K562 (cell line): ENCODE results near the gene FH. TPM values are rescaled to one million over a fixed set of nuclear protein-coding genes. Genes with fewer than 3 reads are reported as not detected.

Experiments
- ATAC-seq: fragments of 200-7000 bp; cut with Tn5 transposase; 3 replicates; pipeline ENCODE4 v1.9.1; 2020; ENCODE audit warnings: moderate library complexity
- BruUV-seq: library from RNA; stranded (reverse); fragments of 400-500 nt; replicated peaks from 2 replicates; lab custom pipeline; 2021; lab: Mats Ljungman, UMichigan
- CTCF ChIA-PET: fragments of 300-600 bp; formaldehyde crosslinking; extraction: SDS; loops from one replicate; lab custom pipeline; 2021; ENCODE audit warnings: low intra/inter-chr PET ratio; lab: Yijun Ruan, JAX
- POLR2A ChIA-PET: fragments of 300-600, 350-650 bp; sonication (Branson Sonifier 250); formaldehyde crosslinking; extraction: SDS; loops from one replicate; lab custom pipeline; 2021; ENCODE audit warnings: antibody characterized with exemption, inconsistent platforms; lab: Yijun Ruan, JAX
- DNase-seq, 4 experiments: peaks; one replicate each; pipeline versions ENCODE4 v3.0.0 to v3.0.0-alpha.2; 2011 to 2018; ENCODE audit warnings: low spot score in 3 of 4, mixed read lengths in 3 of 4; ENCODE audit errors: extremely low read depth in 1 of 4
- FAIRE-seq: peaks from 2 replicates; lab custom pipeline; 2011; peaks lifted over from hg19 to GRCh38; lab: Jason Lieb, UNC
- H2AFZ ChIP-seq: 2 replicates; pipeline ENCODE4 v1.6.0; 2011; ENCODE audit warnings: low read depth, low read length, control low read depth, inconsistent platforms
- H3K27ac ChIP-seq: fragments of 200-600 bp; 3 replicates; pipeline ENCODE4 v1.8.0; 2011; ENCODE audit warnings: low read depth, mild to moderate bottlenecking, control low read depth, inconsistent platforms, low read length, moderate library complexity, mixed read lengths; ENCODE audit errors: extremely low read depth
- H3K27me3 ChIP-seq, 2 experiments: fragments of 300-600 bp in 1 of 2; 2 replicates in 1 of 2; 3 replicates in 1 of 2; pipeline versions ENCODE4 v1.6.0 to v1.8.0; 2011; ENCODE audit warnings: inconsistent platforms in 2 of 2, low read length in 2 of 2, mild to moderate bottlenecking in 1 of 2, mixed read lengths in 1 of 2, moderate library complexity in 1 of 2; ENCODE audit not compliant: control insufficient read depth in 2 of 2, insufficient read depth in 2 of 2
- H3K36me3 ChIP-seq: fragments of 300-600 bp; 3 replicates; pipeline ENCODE4 v1.8.0; 2011; ENCODE audit warnings: mild to moderate bottlenecking, low read length, inconsistent platforms; ENCODE audit not compliant: control insufficient read depth, insufficient read depth
- H3K4me1 ChIP-seq, 2 experiments: fragments of 200-600 bp in 1 of 2; replicated peaks in 1 of 2; 2 replicates in 1 of 2; 3 replicates in 1 of 2; pipeline versions ENCODE4 v1.5.1 to v1.8.0; 2011; ENCODE audit warnings: inconsistent platforms in 2 of 2, low read length in 2 of 2, mild to moderate bottlenecking in 1 of 2, mixed read lengths in 1 of 2, moderate library complexity in 1 of 2; ENCODE audit not compliant: control insufficient read depth in 2 of 2, insufficient read depth in 2 of 2
- H3K4me2 ChIP-seq: 2 replicates; pipeline ENCODE4 v1.6.1; 2011; ENCODE audit warnings: low read length, control low read depth, inconsistent platforms, mixed read lengths; ENCODE audit not compliant: insufficient read depth
- H3K4me3 ChIP-seq: fragments of 200-600 bp; sonication (generic), shearing (Covaris generic); 2 replicates; pipeline ENCODE4 v1.5.1; 2016; ENCODE audit warnings: control low read depth, inconsistent platforms
- H3K79me2 ChIP-seq: fragments of 200-600 bp; 3 replicates; pipeline ENCODE4 v1.8.0; 2011; ENCODE audit warnings: low read length, inconsistent platforms; ENCODE audit not compliant: control insufficient read depth, insufficient read depth
- H3K9ac ChIP-seq, 2 experiments: 2 replicates each; pipeline versions ENCODE4 v1.6.0 to v1.6.1; 2011; ENCODE audit warnings: low read depth in 2 of 2, low read length in 2 of 2, control low read depth in 1 of 2, inconsistent platforms in 1 of 2, mild to moderate bottlenecking in 1 of 2, mixed read lengths in 1 of 2; ENCODE audit not compliant: insufficient read depth in 1 of 2
- H3K9me1 ChIP-seq: one replicate; pipeline ENCODE4 v1.6.0; 2011; ENCODE audit warnings: inconsistent platforms, mild to moderate bottlenecking, low read length, moderate library complexity; ENCODE audit not compliant: control insufficient read depth, insufficient read depth
- H3K9me3 ChIP-seq: replicated peaks from 2 replicates; pipeline ENCODE4 v1.5.1; 2011; ENCODE audit warnings: low read depth, low read length, inconsistent platforms; ENCODE audit not compliant: control insufficient read depth, insufficient read depth
- H4K20me1 ChIP-seq: replicated peaks from 2 replicates; pipeline ENCODE4 v1.6.1; 2011; ENCODE audit warnings: low read length, inconsistent platforms, mixed read lengths; ENCODE audit not compliant: control insufficient read depth, insufficient read depth
- ARID1B ChIP-seq: fragments of 450-650 bp; IDR thresholded peaks from 2 replicates; pipeline ENCODE4 v1.6.1; 2016; ENCODE audit warnings: antibody characterized with exemption, mild to moderate bottlenecking, inconsistent platforms
- ELF1 ChIP-seq: fragments of 200-800 bp; sonication (Bioruptor generic); IDR thresholded peaks from 2 replicates; pipeline ENCODE4 v1.6.1; 2016; ENCODE audit warnings: missing genetic modification characterization, missing compliant biosample characterization
- ETV6 ChIP-seq, 3 experiments: fragments of 150-350 bp in 1 of 3; sonication (generic) in 1 of 3; formaldehyde crosslinking in 1 of 3; IDR thresholded peaks; 2 replicates each; pipeline versions ENCODE4 v1.6.1 to v1.8.0; 2014 to 2022; ENCODE audit warnings: borderline replicate concordance in 2 of 3, low read depth in 2 of 3, antibody characterized with exemption in 1 of 3, low read length in 1 of 3, mild to moderate bottlenecking in 1 of 3, missing genetic modification reagents in 1 of 3
- FOSL1 ChIP-seq: fragments of 200-800 bp; sonication (Bioruptor generic); conservative IDR thresholded peaks from 2 replicates; pipeline ENCODE4 v1.6.1; 2016; ENCODE audit warnings: missing genetic modification characterization, missing compliant biosample characterization
- HBP1 ChIP-seq: fragments of 450-650 bp; formaldehyde crosslinking; IDR thresholded peaks from 2 replicates; pipeline ENCODE4 v1.4.0; 2022; ENCODE audit warnings: missing genetic modification characterization
- JUN ChIP-seq, 2 experiments: sonication (generic) in 1 of 2; formaldehyde crosslinking in 1 of 2; IDR thresholded peaks; 2 replicates each; pipeline versions ENCODE4 v1.6.1 to v1.8.0; 2012 to 2022; ENCODE audit warnings: borderline replicate concordance in 2 of 2, mild to moderate bottlenecking in 2 of 2, improper control_type of control experiment in 1 of 2, low read depth in 1 of 2, low read length in 1 of 2, missing genetic modification reagents in 1 of 2
- NFE2 ChIP-seq: IDR thresholded peaks from 2 replicates; pipeline ENCODE4 v1.6.1; 2014; ENCODE audit warnings: antibody characterized with exemption, low read depth
- ZBTB5 ChIP-seq: fragments of 450-650 bp; IDR thresholded peaks from 2 replicates; pipeline ENCODE4 v1.6.1; 2017; ENCODE audit warnings: antibody characterized with exemption
- ZFP30 ChIP-seq: fragments of 250-450 bp; sonication (Bioruptor Pico); IDR thresholded peaks from 2 replicates; pipeline ENCODE4 v1.8.0; 2022; ENCODE audit warnings: moderate library complexity, mild to moderate bottlenecking, inconsistent platforms, borderline replicate concordance
- ZNF239 ChIP-seq: fragments of 250-450 bp; sonication (Bioruptor Pico); IDR thresholded peaks from 2 replicates; pipeline ENCODE4 v1.4.0; 2020; ENCODE audit warnings: mild to moderate bottlenecking
- ZSCAN29 ChIP-seq: fragments of 450-650 bp; IDR thresholded peaks from 2 replicates; pipeline ENCODE4 v1.6.1; 2017
- WGBS: fragments of 100-300 bp; shearing (Covaris generic); methylation state at CpG from one replicate; pipeline ENCODE4 v1.1.6; 2016; ENCODE audit warnings: low coverage, mixed read lengths; ENCODE audit not compliant: insufficient coverage; ENCODE audit errors: missing lambda C conversion rate; 5-methylcytosine and 5-hydroxymethylcytosine counted together
- in situ Hi-C: fragments of 300-500 bp; cut with MboI; formaldehyde crosslinking; loops from 4 replicates; pipeline ENCODE4 v1.15.0; 2018; ENCODE audit warnings: inconsistent platforms, mixed read lengths
- intact Hi-C: fragments of 100-400 bp; cut with micrococcal nuclease; formaldehyde crosslinking; loops from 2 replicates; pipeline ENCODE4 v1.14.2; 2022
- polyA plus RNA-seq, 8 experiments: library from polyadenylated mRNA; depleted of rRNA in 4 of 8; stranded (reverse) in 5 of 8; unstranded in 3 of 8; fragments of >200 nt; fragmentation: Nextera tagmentation in 2 of 8; fragmentation: Illumina TruSeq in 1 of 8; extraction: Ambion mirVana in 2 of 8; extraction: Trizol in 1 of 8; gene quantifications; 2 replicates each; pipeline versions ENCODE4 v1.2.1 to v1.2.3, GENCODE V29; 2011 to 2014; ENCODE audit warnings: inconsistent platforms in 1 of 8, missing spikeins in 1 of 8
- total RNA-seq, 7 experiments: library from RNA; depleted of rRNA in 6 of 7; stranded (reverse); fragments of >200 nt in 6 of 7; fragmentation: Illumina TruSeq in 2 of 7; extraction: Trizol in 2 of 7; gene quantifications; 2 replicates each; pipeline versions ENCODE4 v1.2.1 to v1.2.3, GENCODE V29; 2011 to 2021; ENCODE audit warnings: low replicate concordance in 1 of 7
- TF ChIP-seq, protein P1 (sequence below): fragments of 450-650 bp; IDR thresholded peaks from 2 replicates; pipeline ENCODE4 v1.6.1; 2018; ENCODE audit warnings: mild to moderate bottlenecking, low read depth; ENCODE audit not compliant: partially characterized antibody
- TF ChIP-seq, protein P2 (sequence below): IDR thresholded peaks from 2 replicates; pipeline ENCODE4 v1.6.1; 2014; ENCODE audit warnings: antibody characterized with exemption

The FH gene
- total and polyA plus RNA-seq, 9 of the 15 experiments (the other 6 are each of a cell fraction or from before 2014, with no cell fraction given) = 117 to 240 (median 211) TPM

DNA sequence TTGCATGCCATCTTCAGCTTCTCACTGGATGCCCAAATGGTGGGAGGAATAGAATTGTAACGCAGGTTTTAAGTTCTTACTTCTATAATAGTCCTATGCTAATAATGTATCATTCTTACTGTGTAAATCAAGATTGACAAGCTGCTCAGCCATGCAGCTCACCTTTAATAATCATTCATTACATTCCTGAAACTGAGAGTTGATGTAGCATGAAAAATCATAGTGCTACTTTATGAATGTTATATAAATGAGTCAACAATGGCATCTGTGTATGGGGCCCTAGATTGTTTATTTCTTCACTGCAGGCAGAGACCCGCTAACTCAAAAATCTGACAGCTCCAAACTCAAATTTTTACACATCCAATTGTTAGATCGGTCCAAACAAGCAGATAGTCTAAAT is 34.4 kb downstream of the FH start (continued):
- TF ChIP-seq, protein P1, sequence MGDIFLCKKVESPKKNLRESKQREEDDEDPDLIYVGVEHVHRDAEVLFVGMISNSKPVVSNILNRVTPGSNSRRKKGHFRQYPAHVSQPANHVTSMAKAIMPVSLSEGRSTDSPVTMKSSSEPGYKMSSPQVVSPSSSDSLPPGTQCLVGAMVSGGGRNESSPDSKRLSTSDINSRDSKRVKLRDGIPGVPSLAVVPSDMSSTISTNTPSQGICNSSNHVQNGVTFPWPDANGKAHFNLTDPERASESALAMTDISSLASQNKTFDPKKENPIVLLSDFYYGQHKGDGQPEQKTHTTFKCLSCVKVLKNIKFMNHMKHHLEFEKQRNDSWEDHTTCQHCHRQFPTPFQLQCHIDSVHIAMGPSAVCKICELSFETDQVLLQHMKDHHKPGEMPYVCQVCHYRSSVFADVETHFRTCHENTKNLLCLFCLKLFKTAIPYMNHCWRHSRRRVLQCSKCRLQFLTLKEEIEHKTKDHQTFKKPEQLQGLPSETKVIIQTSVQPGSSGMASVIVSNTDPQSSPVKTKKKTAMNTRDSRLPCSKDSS = no peak
- TF ChIP-seq ZSCAN29 = no peak

- ChIA-PET POLR2A (no interaction called here), CTCF (interaction anchor here (0.7 kb wide), 1 partner anchor 209 kb away, joined by 5 read pairs; no protein-coding TSS in a partner anchor)
- Histone ChIP-seq H3K9me1 (no peaks in the 10 kb centered on the region), H3K9me3 (no peaks in the 10 kb centered on the region), H3K27ac (no peak overlapping the region), H3K4me1 (peaks cover 0 to 18% of the 10 kb centered on the region in 2 experiments; a peak in 2 of 5 replicates), H4K20me1 (no peaks in the 10 kb centered on the region), H3K36me3 (no peaks in the 10 kb centered on the region), H3K4me2 (no peak overlapping the region), H3K4me3 (no peak overlapping the region), H3K79me2 (no peaks in the 10 kb centered on the region), H3K9ac (no peak overlapping the region), H3K27me3 (no peaks in the 10 kb centered on the region), H2AFZ (no peak overlapping the region)
- in situ Hi-C loops = no loop called here
- 0% methylated on average over 1 of the region's 1 CpG for WGBS
- ATAC-seq (no peak), DNase-seq (peak in 2 of 4 experiments; percentile 22 to 27), FAIRE-seq (no peak)
- intact Hi-C loops = no loop called here
- no TSS peak for BruUV-seq
- TF ChIP-seq JUN (IDR thresholded peaks at IDR 0.05; ENCODE audit: borderline replicate concordance, low read depth, low read length) (0 out of 2 replicates have a peak, but pooled peaks have one; percentile 20), JUN (CRISPR knock-in tag; IDR thresholded peaks at IDR 0.05; ENCODE audit: borderline replicate concordance) (no peak), ZBTB5 (no peak), ZFP30 (CRISPR knock-in tag) (no peak), FOSL1 (peak; percentile 94), ARID1B (0 out of 2 replicates have a peak, but pooled peaks have one; percentile 9), ZNF239 (CRISPR knock-in tag) (no peak), ETV6 (IDR thresholded peaks at IDR 0.05; ENCODE audit: borderline replicate concordance in 1 of 2, low read depth in 2 of 2, low read length in 1 of 2) (no peak), ETV6 (CRISPR knock-in tag; IDR thresholded peaks at IDR 0.05; ENCODE audit: borderline replicate concordance) (no peak), NFE2 (0 out of 2 replicates have a peak, but pooled peaks have one; percentile 4), HBP1 (no peak), ELF1 (tag) (no peak)
- TF ChIP-seq, protein P2, sequence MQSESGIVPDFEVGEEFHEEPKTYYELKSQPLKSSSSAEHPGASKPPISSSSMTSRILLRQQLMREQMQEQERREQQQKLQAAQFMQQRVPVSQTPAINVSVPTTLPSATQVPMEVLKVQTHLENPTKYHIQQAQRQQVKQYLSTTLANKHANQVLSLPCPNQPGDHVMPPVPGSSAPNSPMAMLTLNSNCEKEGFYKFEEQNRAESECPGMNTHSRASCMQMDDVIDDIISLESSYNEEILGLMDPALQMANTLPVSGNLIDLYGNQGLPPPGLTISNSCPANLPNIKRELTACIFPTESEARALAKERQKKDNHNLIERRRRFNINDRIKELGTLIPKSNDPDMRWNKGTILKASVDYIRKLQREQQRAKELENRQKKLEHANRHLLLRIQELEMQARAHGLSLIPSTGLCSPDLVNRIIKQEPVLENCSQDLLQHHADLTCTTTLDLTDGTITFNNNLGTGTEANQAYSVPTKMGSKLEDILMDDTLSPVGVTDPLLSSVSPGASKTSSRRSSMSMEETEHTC = no peak
These were observed 36.7 kb downstream of the FH start for GRCh38 chr1:241482761-241483250.
